Adipose tissue (tissue), 3 donors: ENCODE measurements around the gene SLC9A2. TPM values are rescaled to one million over a fixed set of nuclear protein-coding genes. Genes with fewer than 3 reads are reported as not detected.

Experiments used
- H3K27ac ChIP-seq: one replicate; pipeline ENCODE4 v1.5.1; 2013; ENCODE audit warnings: low read depth, low read length
- WGBS, 3 donors: extraction: QIAGEN DNeasy Blood & Tissue Kit; methylation state at CpG; one replicate each; pipeline ENCODE4 v1.1.7; 2013; 5-methylcytosine and 5-hydroxymethylcytosine counted together
- polyA plus RNA-seq, 3 donors: library from polyadenylated mRNA; stranded (reverse); fragments of 200-250 nt; gene quantifications; one replicate each; pipeline ENCODE4 v1.2.3, GENCODE V29; 2013
- donor health status: healthy with polysubstance abuse.
- donor health status: Bipolar disorder and iron deficiency.
- donor health status: healthy.

SLC9A2 gene
- polyA plus RNA-seq, 3 donors: 0.11 to 0.59 TPM; not detected in 1

- WGBS, 3 donors: 77 to 83% (median 79%) methylated on average over 20 of the region's 20 CpGs
- no peak overlapping the region for H3K27ac ChIP-seq
Measured at GRCh38 chr2:102707796-102708695, 88.7 kb downstream of the SLC9A2 start.

- H3K27ac ChIP-seq: no peak overlapping the region
- 75 to 86% (median 86%) methylated on average over 8 of the region's 8 CpGs for WGBS, 3 donors
Measured at GRCh38 chr2:102708847-102709559, 89.7 kb downstream of the SLC9A2 start.

- 64 to 81% (median 69%) methylated on average over 5 of the region's 5 CpGs for WGBS, 3 donors
- no peak overlapping the region for H3K27ac ChIP-seq
Measured at GRCh38 chr2:102717308-102718018, 98.1 kb downstream of the SLC9A2 start.

- WGBS, 3 donors: 93 to 96% (median 94%) methylated on average over 26 of the region's 26 CpGs
- H3K27ac ChIP-seq: no peak overlapping the region
Measured at GRCh38 chr2:102718387-102719316, 99.3 kb downstream of the SLC9A2 start.

- 65 to 86% (median 82%) methylated on average over 7 of the region's 7 CpGs for WGBS, 3 donors
- H3K27ac ChIP-seq: no peak overlapping the region
Measured at GRCh38 chr2:102724016-102724490, 104.7 kb downstream of the SLC9A2 start.

- no peak overlapping the region for H3K27ac ChIP-seq
- 93 to 96% (median 94%) methylated on average over 10 of the region's 10 CpGs for WGBS, 3 donors
Measured at GRCh38 chr2:102724553-102724952, 105.2 kb downstream of the SLC9A2 start.

- 48 to 68% (median 68%) methylated on average over 15 of the region's 15 CpGs for WGBS, 3 donors
- H3K27ac ChIP-seq: no peak overlapping the region
Measured at GRCh38 chr2:102726128-102727087, 107.1 kb downstream of the SLC9A2 start.

- 23 to 70% (median 68%) methylated on average over 15 of the region's 15 CpGs for WGBS, 3 donors
- H3K27ac ChIP-seq: no peak overlapping the region
Measured at GRCh38 chr2:102735416-102736109, 116.2 kb downstream of the SLC9A2 start.

- WGBS, 3 donors: 9 to 35% (median 31%) methylated on average over 6 of the region's 6 CpGs
- H3K27ac ChIP-seq: no peak overlapping the region
Measured at GRCh38 chr2:102736110-102736409, 116.7 kb downstream of the SLC9A2 start.

GRCh38 chr2:102736410-102737409 is 117.4 kb downstream of the SLC9A2 start:
- no peak overlapping the region for H3K27ac ChIP-seq
- WGBS, 3 donors: 0% methylated on average over 51 to 52 of the region's 52 CpGs

- WGBS, 3 donors: 55 to 86% (median 66%) methylated on average over 1 of the region's 1 CpG
- no peak overlapping the region for H3K27ac ChIP-seq
Measured at GRCh38 chr2:102737431-102737830, 118.1 kb downstream of the SLC9A2 start.

GRCh38 chr2:102743259-102743658 is 123.9 kb downstream of the SLC9A2 start:
- WGBS, 3 donors: 92 to 95% (median 93%) methylated on average over 3 of the region's 3 CpGs
- H3K27ac ChIP-seq: no peak overlapping the region

GRCh38 chr2:102748107-102748506 is 128.8 kb downstream of the SLC9A2 start:
- H3K27ac ChIP-seq: no peak overlapping the region
- WGBS, 3 donors: 84 to 93% (median 93%) methylated on average over 4 of the region's 4 CpGs

GRCh38 chr2:102749938-102750337 is 130.6 kb downstream of the SLC9A2 start:
- WGBS, 3 donors: 70 to 96% (median 73%) methylated on average over 3 of the region's 3 CpGs

GRCh38 chr2:102753563-102754159 is 134.3 kb downstream of the SLC9A2 start:
- 68 to 69% (median 69%) methylated on average over 7 of the region's 7 CpGs for WGBS, 3 donors
- no peak overlapping the region for H3K27ac ChIP-seq

More at GRCh38 chr2:102749938-102750337, 130.6 kb downstream of the SLC9A2 start:
- no peak overlapping the region for H3K27ac ChIP-seq
